Colonic mucosa (tissue), 4 donors: ENCODE data around the gene DENND1A. TPM values are rescaled to one million over a fixed set of nuclear protein-coding genes. Genes with fewer than 3 reads are reported as not detected.

Experiments
- DNase-seq: peaks from one replicate; pipeline ENCODE4 v3.0.0-alpha.2; 2020
- H3K27ac ChIP-seq: fragments of 200-600 bp; one replicate; pipeline ENCODE4 v1.8.0; 2021
- H3K27me3 ChIP-seq: fragments of 200-600 bp; one replicate; pipeline ENCODE4 v1.8.0; 2021
- H3K36me3 ChIP-seq: fragments of 200-600 bp; one replicate; pipeline ENCODE4 v1.8.0; 2021
- H3K4me1 ChIP-seq: fragments of 200-600 bp; one replicate; pipeline ENCODE4 v1.8.0; 2021; ENCODE audit warnings: mild to moderate bottlenecking
- H3K4me3 ChIP-seq: fragments of 200-600 bp; one replicate; pipeline ENCODE4 v1.8.0; 2021
- H3K9ac ChIP-seq, 2 donors: one replicate each; pipeline ENCODE4 v1.7.0; 2013; ENCODE audit warnings: control low read depth in 2 of 2, low read depth in 2 of 2, low read length in 2 of 2
- H3K9me3 ChIP-seq: fragments of 200-600 bp; one replicate; pipeline ENCODE4 v1.8.0; 2021
- intact Hi-C: fragments of 100-400 bp; cut with DNase I; formaldehyde crosslinking; loops from one replicate; pipeline ENCODE4 v1.14.1; 2022
- total RNA-seq, 2 donors: library from RNA; stranded (reverse); fragmentation: NEBNext Ultra II Directional in 1 of 2; extraction: Animal tissue kit (Norgen Biotek cat#: 25700) in 1 of 2; gene quantifications; one replicate each; pipeline ENCODE4 v1.2.1, GENCODE V29; 2021
- TF ChIP-seq, protein P1 (sequence below): fragments of 200-600 bp; IDR thresholded peaks from one replicate; pipeline ENCODE4 v1.8.0; 2022; ENCODE audit warnings: antibody characterized with exemption, mild to moderate bottlenecking
- donor health status: healthy.
- donor health status: DM: no; HTN: no; CAD: no.
- donor health status: DM: no; HTN: no; CAD: no.

Gene DENND1A
- total RNA-seq, 2 donors from 2014 or later = 34.3 to 39.9 TPM

DNA sequence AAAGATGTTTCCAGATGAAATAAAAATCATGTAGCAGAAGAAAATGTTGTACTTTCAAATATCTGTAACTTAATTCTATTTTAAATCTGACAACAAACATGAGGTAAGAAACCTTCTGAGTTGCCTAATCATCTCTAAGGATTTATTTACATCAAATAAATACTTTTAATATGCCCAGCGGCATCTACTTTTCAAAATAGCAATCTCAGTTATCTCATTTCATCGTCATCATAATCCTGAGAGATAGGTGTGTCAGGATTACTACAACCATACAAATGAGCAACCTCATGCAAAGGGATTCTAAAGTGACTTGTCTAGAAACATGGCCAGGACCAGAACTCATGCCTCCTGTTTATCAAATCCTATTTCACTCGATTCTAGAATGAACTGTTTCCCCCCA, 49.5 kb downstream of the DENND1A start:
- no peaks in the 10 kb centered on the region for H3K9me3 ChIP-seq
- TF ChIP-seq, protein P1, sequence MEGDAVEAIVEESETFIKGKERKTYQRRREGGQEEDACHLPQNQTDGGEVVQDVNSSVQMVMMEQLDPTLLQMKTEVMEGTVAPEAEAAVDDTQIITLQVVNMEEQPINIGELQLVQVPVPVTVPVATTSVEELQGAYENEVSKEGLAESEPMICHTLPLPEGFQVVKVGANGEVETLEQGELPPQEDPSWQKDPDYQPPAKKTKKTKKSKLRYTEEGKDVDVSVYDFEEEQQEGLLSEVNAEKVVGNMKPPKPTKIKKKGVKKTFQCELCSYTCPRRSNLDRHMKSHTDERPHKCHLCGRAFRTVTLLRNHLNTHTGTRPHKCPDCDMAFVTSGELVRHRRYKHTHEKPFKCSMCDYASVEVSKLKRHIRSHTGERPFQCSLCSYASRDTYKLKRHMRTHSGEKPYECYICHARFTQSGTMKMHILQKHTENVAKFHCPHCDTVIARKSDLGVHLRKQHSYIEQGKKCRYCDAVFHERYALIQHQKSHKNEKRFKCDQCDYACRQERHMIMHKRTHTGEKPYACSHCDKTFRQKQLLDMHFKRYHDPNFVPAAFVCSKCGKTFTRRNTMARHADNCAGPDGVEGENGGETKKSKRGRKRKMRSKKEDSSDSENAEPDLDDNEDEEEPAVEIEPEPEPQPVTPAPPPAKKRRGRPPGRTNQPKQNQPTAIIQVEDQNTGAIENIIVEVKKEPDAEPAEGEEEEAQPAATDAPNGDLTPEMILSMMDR = no peak
- intact Hi-C loops = no loop called here
- DNase-seq = no peak
- no peaks in the 10 kb centered on the region for H3K36me3 ChIP-seq
- H3K27me3 ChIP-seq = no peaks in the 10 kb centered on the region
- H3K4me1 ChIP-seq = no peaks in the 10 kb centered on the region
- H3K9ac ChIP-seq = no peak overlapping the region
- no peak overlapping the region for H3K27ac ChIP-seq
- no peak overlapping the region for H3K4me3 ChIP-seq

- no peaks in the 10 kb centered on the region for H3K36me3 ChIP-seq
- H3K4me1 ChIP-seq = no peaks in the 10 kb centered on the region
- no peak overlapping the region for H3K27ac ChIP-seq
- no peak overlapping the region for H3K4me3 ChIP-seq
- intact Hi-C loops = no loop called here
- TF ChIP-seq, protein P1 = no peak
- no peaks in the 10 kb centered on the region for H3K9me3 ChIP-seq
- no peak for DNase-seq
- no peak overlapping the region for H3K9ac ChIP-seq
- H3K27me3 ChIP-seq = no peaks in the 10 kb centered on the region
Measured at GRCh38 chr9:123876750-123877149, 53.2 kb downstream of the DENND1A start.

- no peaks in the 10 kb centered on the region for H3K27me3 ChIP-seq
- intact Hi-C loops = no loop called here
- no peak overlapping the region for H3K4me3 ChIP-seq
- no peak overlapping the region for H3K9ac ChIP-seq
- DNase-seq = no peak
- H3K4me1 ChIP-seq = no peaks in the 10 kb centered on the region
- TF ChIP-seq, protein P1 = no peak
- no peak overlapping the region for H3K27ac ChIP-seq
- H3K36me3 ChIP-seq = no peaks in the 10 kb centered on the region
- H3K9me3 ChIP-seq = no peaks in the 10 kb centered on the region
Measured at GRCh38 chr9:123872710-123873109, 57.2 kb downstream of the DENND1A start.

GRCh38 chr9:123871781-123872180, 58.1 kb downstream of the DENND1A start:
- Histone ChIP-seq H3K27ac (no peak overlapping the region), H3K9me3 (no peaks in the 10 kb centered on the region), H3K9ac (no peak overlapping the region), H3K36me3 (no peaks in the 10 kb centered on the region), H3K27me3 (no peaks in the 10 kb centered on the region), H3K4me1 (no peaks in the 10 kb centered on the region), H3K4me3 (no peak overlapping the region)
- TF ChIP-seq, protein P1 = no peak
- DNase-seq = no peak
- intact Hi-C loops = no loop called here

DNA sequence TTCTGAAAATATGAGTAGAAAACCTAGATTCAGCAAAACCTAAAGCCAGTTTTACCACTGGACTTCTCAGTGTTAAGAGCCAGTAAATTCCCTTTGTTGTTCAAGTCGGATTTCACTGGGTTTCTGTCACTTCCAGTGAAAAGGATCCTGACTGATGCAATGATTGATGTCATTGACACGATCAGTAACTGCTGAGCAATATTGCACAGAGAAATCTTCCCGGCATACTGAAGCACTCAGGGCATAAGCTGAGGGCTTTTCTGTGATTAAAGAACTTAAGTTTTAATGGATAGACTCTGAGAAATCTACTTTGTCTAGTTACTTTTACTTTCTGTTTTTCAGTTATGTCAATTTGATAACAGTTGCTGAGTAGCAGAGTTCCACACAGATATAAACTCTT, 61.9 kb downstream of the DENND1A start:
- no peak overlapping the region for H3K4me3 ChIP-seq
- intact Hi-C loops = no loop called here

More for the DNA sequence above, 61.9 kb downstream of the DENND1A start:
- no peak overlapping the region for H3K27ac ChIP-seq
- H3K9me3 ChIP-seq = no peaks in the 10 kb centered on the region
- no peak overlapping the region for H3K9ac ChIP-seq
- H3K27me3 ChIP-seq = no peaks in the 10 kb centered on the region
- DNase-seq = no peak
- H3K36me3 ChIP-seq = no peaks in the 10 kb centered on the region
- TF ChIP-seq, protein P1 = no peak
- no peaks in the 10 kb centered on the region for H3K4me1 ChIP-seq
